Measurements from ENCODE around the gene HSPG2.

DNA sequence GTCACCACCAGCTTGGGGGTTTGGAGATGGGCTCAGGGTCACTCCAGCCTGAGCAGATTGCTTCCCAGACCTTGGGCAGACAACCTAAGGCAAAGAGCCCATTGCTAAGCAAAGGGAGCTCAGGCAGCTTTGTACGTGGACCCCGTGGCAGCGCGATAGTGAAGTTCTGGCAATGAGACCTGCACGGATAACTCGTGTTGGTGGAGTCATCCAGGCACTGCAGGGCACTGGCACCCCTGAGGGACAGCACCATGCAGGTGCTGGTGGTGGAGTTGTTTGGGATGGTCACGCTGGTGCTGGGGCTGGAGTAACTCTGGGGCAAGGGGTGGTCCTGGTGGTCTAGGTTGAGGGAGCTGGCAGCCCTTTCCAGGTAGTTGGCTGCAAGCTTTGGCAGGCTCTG, 13.6 kb upstream of the HSPG2 start:
- TF ChIP-seq, protein P1, sequence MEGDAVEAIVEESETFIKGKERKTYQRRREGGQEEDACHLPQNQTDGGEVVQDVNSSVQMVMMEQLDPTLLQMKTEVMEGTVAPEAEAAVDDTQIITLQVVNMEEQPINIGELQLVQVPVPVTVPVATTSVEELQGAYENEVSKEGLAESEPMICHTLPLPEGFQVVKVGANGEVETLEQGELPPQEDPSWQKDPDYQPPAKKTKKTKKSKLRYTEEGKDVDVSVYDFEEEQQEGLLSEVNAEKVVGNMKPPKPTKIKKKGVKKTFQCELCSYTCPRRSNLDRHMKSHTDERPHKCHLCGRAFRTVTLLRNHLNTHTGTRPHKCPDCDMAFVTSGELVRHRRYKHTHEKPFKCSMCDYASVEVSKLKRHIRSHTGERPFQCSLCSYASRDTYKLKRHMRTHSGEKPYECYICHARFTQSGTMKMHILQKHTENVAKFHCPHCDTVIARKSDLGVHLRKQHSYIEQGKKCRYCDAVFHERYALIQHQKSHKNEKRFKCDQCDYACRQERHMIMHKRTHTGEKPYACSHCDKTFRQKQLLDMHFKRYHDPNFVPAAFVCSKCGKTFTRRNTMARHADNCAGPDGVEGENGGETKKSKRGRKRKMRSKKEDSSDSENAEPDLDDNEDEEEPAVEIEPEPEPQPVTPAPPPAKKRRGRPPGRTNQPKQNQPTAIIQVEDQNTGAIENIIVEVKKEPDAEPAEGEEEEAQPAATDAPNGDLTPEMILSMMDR (IDR thresholded peaks at IDR 0.05; ENCODE audit: poor library complexity, severe bottlenecking), result no peak
- no peak for TF ChIP-seq EP300 (conservative IDR thresholded peaks at IDR 0.05; ENCODE audit: poor library complexity, severe bottlenecking)

Measured in neural cell (in vitro differentiated cells).